IPS-18a (cell line): Measurements from ENCODE around the gene COL21A1.
"Not testable (repeated sequence)": the region's sequence is repeated elsewhere in the genome, so short reads cannot be mapped to it uniquely, and the experiment has no call there.

Experiments used
- H3K27ac ChIP-seq: one replicate; pipeline ENCODE4 v1.5.1; 2013; ENCODE audit warnings: low read length
- H3K27me3 ChIP-seq: one replicate; pipeline ENCODE4 v1.6.1; 2013; ENCODE audit warnings: mild to moderate bottlenecking, low read length; ENCODE audit not compliant: control insufficient read depth, insufficient read depth
- H3K36me3 ChIP-seq: one replicate; pipeline ENCODE4 v1.6.1; 2013; ENCODE audit warnings: low read depth, low read length; ENCODE audit not compliant: control insufficient read depth
- H3K4me1 ChIP-seq: one replicate; pipeline ENCODE4 v1.6.1; 2013; ENCODE audit warnings: low read depth, low read length; ENCODE audit not compliant: control insufficient read depth
- H3K4me3 ChIP-seq: one replicate; pipeline ENCODE4 v1.5.1; 2013; ENCODE audit warnings: low read length
- H3K9ac ChIP-seq: one replicate; pipeline ENCODE4 v1.6.1; 2013; ENCODE audit warnings: mild to moderate bottlenecking, low read length, moderate library complexity
- H3K9me3 ChIP-seq: one replicate; pipeline ENCODE4 v1.6.1; 2013; ENCODE audit warnings: low read depth, low read length; ENCODE audit not compliant: control insufficient read depth

Gene COL21A1

GRCh38 chr6:56022678-56023077 is 224.7 kb downstream of the COL21A1 start:
- H3K9me3 ChIP-seq: no peaks in the 10 kb centered on the region
- no peak overlapping the region for H3K27ac ChIP-seq
- no peaks in the 10 kb centered on the region for H3K27me3 ChIP-seq
- no peak overlapping the region for H3K4me3 ChIP-seq
- H3K4me1 ChIP-seq: peaks cover 2% of the 10 kb centered on the region
- H3K36me3 ChIP-seq: no peaks in the 10 kb centered on the region
- no peak overlapping the region for H3K9ac ChIP-seq

DNA sequence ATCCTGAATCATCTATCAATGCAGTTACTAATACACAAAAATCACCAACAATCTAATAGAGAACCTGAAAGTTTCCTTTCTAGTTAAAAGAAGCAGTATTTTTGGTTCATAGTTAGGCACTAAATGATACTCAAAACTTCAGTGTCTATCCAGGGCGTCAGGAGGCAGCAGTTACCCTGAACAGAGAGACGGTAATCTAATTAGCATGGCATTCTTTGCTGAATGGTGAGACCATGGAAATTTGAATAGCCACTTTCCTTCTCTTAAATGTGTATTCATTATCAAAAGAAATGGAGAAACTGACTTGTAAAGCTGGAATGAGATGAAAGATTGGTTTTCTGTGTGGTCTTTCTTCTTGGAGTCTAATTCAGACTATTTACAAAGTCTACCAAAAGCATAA is 225.4 kb downstream of the COL21A1 start:
- H3K27ac ChIP-seq: no peak overlapping the region
- no peak overlapping the region for H3K4me3 ChIP-seq

GRCh38 chr6:56019973-56020372 is 227.4 kb downstream of the COL21A1 start:
- H3K36me3 ChIP-seq: no peaks in the 10 kb centered on the region
- no peaks in the 10 kb centered on the region for H3K27me3 ChIP-seq
- no peaks in the 10 kb centered on the region for H3K9me3 ChIP-seq
- H3K4me3 ChIP-seq: no peak overlapping the region
- H3K9ac ChIP-seq: no peak overlapping the region
- H3K27ac ChIP-seq: no peak overlapping the region
- H3K4me1 ChIP-seq: peaks cover 2% of the 10 kb centered on the region

More for the DNA sequence above, 225.4 kb downstream of the COL21A1 start:
- H3K36me3 ChIP-seq: no peaks in the 10 kb centered on the region
- H3K9me3 ChIP-seq: no peaks in the 10 kb centered on the region
- H3K4me1 ChIP-seq: peaks cover 2% of the 10 kb centered on the region
- H3K27me3 ChIP-seq: no peaks in the 10 kb centered on the region
- no peak overlapping the region for H3K9ac ChIP-seq

DNA sequence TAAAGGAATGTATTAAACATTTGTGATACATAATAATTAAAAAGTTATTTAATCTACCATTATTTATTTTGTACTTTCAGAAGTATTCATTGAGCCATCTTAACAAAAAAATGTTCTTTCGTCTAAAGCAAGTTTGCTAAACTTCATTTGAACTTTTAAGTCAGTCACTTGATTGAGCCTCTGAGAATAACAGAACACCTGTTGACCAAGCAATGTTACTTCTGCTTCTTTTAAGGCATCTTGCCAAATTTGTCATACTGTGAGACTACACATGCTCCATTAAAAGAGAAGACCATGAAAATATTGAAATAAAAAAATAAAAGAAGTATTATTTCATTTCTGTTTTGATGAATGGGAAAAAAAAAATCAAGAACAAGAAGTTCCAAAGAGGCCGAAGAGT is 230.2 kb downstream of the COL21A1 start:
- Histone ChIP-seq H3K4me1 (peaks cover 2% of the 10 kb centered on the region), H3K9ac (no peak overlapping the region), H3K4me3 (no peak overlapping the region), H3K9me3 (no peaks in the 10 kb centered on the region), H3K27ac (no peak overlapping the region), H3K27me3 (no peaks in the 10 kb centered on the region), H3K36me3 (no peaks in the 10 kb centered on the region)

- not testable (repeated sequence) for H3K4me3 ChIP-seq, H3K36me3 ChIP-seq, H3K4me1 ChIP-seq, H3K27me3 ChIP-seq, H3K9me3 ChIP-seq, H3K9ac ChIP-seq, H3K27ac ChIP-seq
Measured at GRCh38 chr6:56014039-56014438, 233.3 kb downstream of the COL21A1 start.

- H3K9ac ChIP-seq: no peak overlapping the region
- no peak overlapping the region for H3K27ac ChIP-seq
- H3K27me3 ChIP-seq: no peaks in the 10 kb centered on the region
- no peaks in the 10 kb centered on the region for H3K36me3 ChIP-seq
- no peaks in the 10 kb centered on the region for H3K4me1 ChIP-seq
- no peaks in the 10 kb centered on the region for H3K9me3 ChIP-seq
- H3K4me3 ChIP-seq: no peak overlapping the region
Measured at GRCh38 chr6:56009636-56010035, 237.7 kb downstream of the COL21A1 start.
